Prostate gland (tissue), 2 donors: ENCODE results near the gene RNF17. TPM values are rescaled to one million over a fixed set of nuclear protein-coding genes. Genes with fewer than 3 reads are reported as not detected.
A peak's percentile ranks its signal among the peaks of the same experiment; 100 is the strongest.

ENCODE experiments used
- DNase-seq: peaks from one replicate; pipeline ENCODE4 v3.0.0-alpha.2; 2019; ENCODE audit warnings: low spot score
- H3K27ac ChIP-seq, 2 donors: fragments of 200-600 bp; sonication (generic); 2 replicates each; pipeline ENCODE4 v1.5.1; 2017 to 2019
- H3K27me3 ChIP-seq: fragments of 200-600 bp; sonication (generic); replicated peaks from 2 replicates; pipeline ENCODE4 v1.5.1; 2019; ENCODE audit not compliant: insufficient read depth
- H3K36me3 ChIP-seq, 2 donors: fragments of 200-600 bp; sonication (generic); 1 replicate in 1 of 2; 2 replicates in 1 of 2; pipeline versions ENCODE4 v1.5.1 to v1.8.1; 2017 to 2019
- H3K4me1 ChIP-seq: fragments of 200-600 bp; sonication (generic); replicated peaks from 2 replicates; pipeline ENCODE4 v1.5.1; 2019
- H3K4me3 ChIP-seq, 2 donors: fragments of 200-600 bp; sonication (generic); 2 replicates each; pipeline ENCODE4 v1.5.1; 2017 to 2019
- H3K9me3 ChIP-seq: fragments of 200-600 bp; sonication (generic); 2 replicates; pipeline ENCODE4 v1.5.1; 2017
- POLR2A ChIP-seq: fragments of 450-650 bp; IDR thresholded peaks from one replicate; pipeline ENCODE4 v1.6.1; 2016; ENCODE audit warnings: antibody characterized with exemption, mild to moderate bottlenecking
- POLR2AphosphoS5 ChIP-seq: sonication (generic); formaldehyde crosslinking; IDR thresholded peaks from one replicate; pipeline ENCODE4 v1.6.1; 2017; ENCODE audit warnings: antibody characterized with exemption
- WGBS: methylation state at CpG from one replicate; pipeline ENCODE4 v1.1.5; 2018; 5-methylcytosine and 5-hydroxymethylcytosine counted together
- intact Hi-C: fragments of 100-400 bp; cut with DNase I; formaldehyde crosslinking; loops from one replicate; pipeline ENCODE4 v1.14.2; 2022
- total RNA-seq, 2 donors: library from RNA; depleted of rRNA; stranded (reverse); fragments of >200 nt; gene quantifications; one replicate each; pipeline ENCODE4 v1.1.0, GENCODE V29; 2016
- TF ChIP-seq, protein P1 (sequence below), 4 experiments: fragments of 200-600 bp in 2 of 4; fragments of 450-650 bp in 2 of 4; sonication (generic) in 2 of 4; IDR thresholded peaks; 1 replicate in 3 of 4; 2 replicates in 1 of 4; pipeline ENCODE4 v1.5.1; 2016 to 2019; ENCODE audit warnings: antibody characterized with exemption in 4 of 4, mild to moderate bottlenecking in 2 of 4, moderate library complexity in 2 of 4

RNF17 gene
- total RNA-seq, 2 donors from 2014 or later: 16.4 TPM; not detected in 1

DNA sequence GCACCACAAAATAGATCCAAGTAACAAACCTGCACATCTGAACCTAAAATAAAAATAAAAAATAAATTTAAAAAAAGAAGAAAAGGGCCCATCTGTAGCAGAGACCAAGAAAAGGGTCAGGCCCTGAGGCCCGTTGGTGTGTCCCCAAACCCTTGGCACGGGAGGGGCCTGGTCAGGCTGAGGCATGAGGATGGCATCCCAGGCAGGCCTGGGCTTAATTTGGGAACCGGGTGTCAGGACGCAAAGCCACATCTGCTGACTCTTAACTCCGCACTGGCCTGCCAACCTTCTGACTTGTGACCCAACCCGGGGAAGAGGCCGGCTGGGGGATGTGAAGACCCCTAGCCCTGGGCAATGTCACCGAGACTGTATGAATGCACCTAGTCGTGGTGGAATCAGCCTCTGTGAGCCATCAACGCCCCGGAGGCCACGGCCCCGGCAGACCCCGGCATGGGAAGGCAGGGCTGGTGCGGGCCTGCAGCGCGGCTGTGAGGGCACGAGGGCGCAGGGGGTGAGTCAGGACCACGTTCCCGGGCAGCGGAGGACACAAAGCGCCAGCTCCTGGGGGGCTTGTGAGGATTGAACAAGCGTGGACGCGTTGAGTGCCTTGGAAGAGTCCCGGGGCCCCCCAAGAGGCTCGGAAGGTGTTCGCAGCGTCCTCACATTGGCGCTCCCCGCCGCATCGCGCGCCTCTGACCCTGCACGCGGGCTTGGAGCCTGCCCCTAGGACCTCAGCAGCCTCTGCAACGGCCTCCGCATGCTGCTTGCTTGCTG is 45.6 kb upstream of the RNF17 start:
- intact Hi-C loops: no loop called here
- Histone ChIP-seq H3K9me3 (no peaks in the 10 kb centered on the region), H3K4me1 (no peaks in the 10 kb centered on the region), H3K36me3 (no peaks in the 10 kb centered on the region), H3K4me3 (no peak overlapping the region), H3K27ac (no peak overlapping the region), H3K27me3 (no peaks in the 10 kb centered on the region)
- 86% methylated on average over 40 of the region's 40 CpGs for WGBS
- DNase-seq: no peak
- TF ChIP-seq POLR2A (no peak), POLR2AphosphoS5 (no peak)
- TF ChIP-seq, protein P1, sequence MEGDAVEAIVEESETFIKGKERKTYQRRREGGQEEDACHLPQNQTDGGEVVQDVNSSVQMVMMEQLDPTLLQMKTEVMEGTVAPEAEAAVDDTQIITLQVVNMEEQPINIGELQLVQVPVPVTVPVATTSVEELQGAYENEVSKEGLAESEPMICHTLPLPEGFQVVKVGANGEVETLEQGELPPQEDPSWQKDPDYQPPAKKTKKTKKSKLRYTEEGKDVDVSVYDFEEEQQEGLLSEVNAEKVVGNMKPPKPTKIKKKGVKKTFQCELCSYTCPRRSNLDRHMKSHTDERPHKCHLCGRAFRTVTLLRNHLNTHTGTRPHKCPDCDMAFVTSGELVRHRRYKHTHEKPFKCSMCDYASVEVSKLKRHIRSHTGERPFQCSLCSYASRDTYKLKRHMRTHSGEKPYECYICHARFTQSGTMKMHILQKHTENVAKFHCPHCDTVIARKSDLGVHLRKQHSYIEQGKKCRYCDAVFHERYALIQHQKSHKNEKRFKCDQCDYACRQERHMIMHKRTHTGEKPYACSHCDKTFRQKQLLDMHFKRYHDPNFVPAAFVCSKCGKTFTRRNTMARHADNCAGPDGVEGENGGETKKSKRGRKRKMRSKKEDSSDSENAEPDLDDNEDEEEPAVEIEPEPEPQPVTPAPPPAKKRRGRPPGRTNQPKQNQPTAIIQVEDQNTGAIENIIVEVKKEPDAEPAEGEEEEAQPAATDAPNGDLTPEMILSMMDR (IDR thresholded peaks at IDR 0.05): no peak

DNA sequence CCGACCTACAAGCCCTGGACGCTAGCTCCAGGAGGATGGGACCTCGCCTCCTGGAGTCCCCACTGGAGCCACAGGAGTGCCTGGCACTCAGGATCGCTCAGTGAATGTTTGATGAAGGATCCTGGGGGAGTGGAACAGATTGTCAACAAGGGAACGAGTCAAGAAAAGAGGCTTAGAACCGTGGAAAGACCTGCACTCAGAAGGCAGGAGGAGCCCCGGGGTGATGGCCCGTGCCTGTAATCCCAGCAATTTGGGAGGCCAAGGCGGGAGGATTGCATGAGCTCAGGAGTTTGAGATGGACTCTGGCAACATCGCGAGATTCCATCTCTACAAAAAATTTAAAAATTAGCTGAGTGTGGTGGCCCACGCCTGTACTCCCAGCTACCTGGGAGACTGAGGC is 44.8 kb upstream of the RNF17 start:
- no peak for DNase-seq
- TF ChIP-seq POLR2AphosphoS5 (no peak), POLR2A (no peak)
- TF ChIP-seq, protein P1 (IDR thresholded peaks at IDR 0.05): no peak
- WGBS: 91% methylated on average over 12 of the region's 12 CpGs

DNA sequence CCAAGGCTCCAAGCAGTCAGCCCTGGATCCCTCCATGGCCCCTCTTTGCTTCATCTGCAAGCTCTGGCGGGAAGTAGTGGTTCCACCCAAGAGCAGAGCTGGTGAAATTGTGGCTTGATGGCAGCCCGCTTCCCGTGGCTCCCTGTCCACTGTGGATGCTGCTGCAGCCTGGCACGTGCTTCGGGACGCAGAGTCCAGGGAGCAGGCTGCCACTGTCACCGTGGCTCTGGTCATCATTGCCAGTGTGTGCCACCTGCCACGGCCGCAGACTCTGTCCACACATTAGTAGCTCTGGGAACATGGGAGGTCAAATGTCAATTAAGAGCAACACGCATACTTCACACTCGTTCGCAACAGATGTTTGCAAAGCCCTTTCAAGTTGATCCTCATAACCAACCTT is 40.8 kb upstream of the RNF17 start:
- TF ChIP-seq POLR2AphosphoS5 (no peak), POLR2A (no peak)
- TF ChIP-seq, protein P1 (IDR thresholded peaks at IDR 0.05): no peak
- Histone ChIP-seq H3K4me1 (no peaks in the 10 kb centered on the region), H3K36me3 (no peaks in the 10 kb centered on the region), H3K9me3 (no peaks in the 10 kb centered on the region), H3K4me3 (no peak overlapping the region), H3K27me3 (no peaks in the 10 kb centered on the region), H3K27ac (no peak overlapping the region)
- DNase-seq: no peak
- WGBS: 85% methylated on average over 12 of the region's 12 CpGs
- intact Hi-C loops: no loop called here

More for the DNA sequence above, 44.8 kb upstream of the RNF17 start:
- Histone ChIP-seq H3K9me3 (no peaks in the 10 kb centered on the region), H3K27ac (no peak overlapping the region), H3K4me1 (no peaks in the 10 kb centered on the region), H3K27me3 (no peaks in the 10 kb centered on the region), H3K4me3 (no peak overlapping the region), H3K36me3 (no peaks in the 10 kb centered on the region)
- intact Hi-C loops: no loop called here

DNA sequence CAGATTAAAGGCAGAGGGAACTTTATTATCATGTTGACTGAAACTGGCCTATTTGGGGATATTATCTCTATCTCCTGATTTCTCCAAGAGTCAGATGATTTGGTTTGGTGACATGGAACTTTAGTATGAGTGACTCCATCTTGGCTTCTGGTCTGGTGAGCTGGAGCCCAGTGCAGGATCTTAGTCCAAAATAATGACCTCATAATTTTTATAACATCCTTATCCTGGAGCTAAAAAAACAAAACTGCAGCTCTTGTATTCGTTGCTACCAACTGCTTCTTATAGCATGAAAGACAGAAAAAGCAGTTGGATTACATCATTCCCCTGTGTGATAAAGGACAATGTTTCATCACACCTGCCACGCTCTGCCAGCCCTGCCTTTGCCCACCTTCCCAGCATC is 39.3 kb upstream of the RNF17 start:
- Histone ChIP-seq H3K27ac (no peak overlapping the region), H3K4me3 (no peak overlapping the region), H3K4me1 (no peaks in the 10 kb centered on the region), H3K9me3 (no peaks in the 10 kb centered on the region), H3K36me3 (no peaks in the 10 kb centered on the region), H3K27me3 (no peaks in the 10 kb centered on the region)
- WGBS: 27% methylated on average over 2 of the region's 2 CpGs
- no peak for DNase-seq
- TF ChIP-seq, protein P1 (IDR thresholded peaks at IDR 0.05): no peak
- TF ChIP-seq POLR2AphosphoS5: peak; percentile 11
- intact Hi-C loops: no loop called here

DNA sequence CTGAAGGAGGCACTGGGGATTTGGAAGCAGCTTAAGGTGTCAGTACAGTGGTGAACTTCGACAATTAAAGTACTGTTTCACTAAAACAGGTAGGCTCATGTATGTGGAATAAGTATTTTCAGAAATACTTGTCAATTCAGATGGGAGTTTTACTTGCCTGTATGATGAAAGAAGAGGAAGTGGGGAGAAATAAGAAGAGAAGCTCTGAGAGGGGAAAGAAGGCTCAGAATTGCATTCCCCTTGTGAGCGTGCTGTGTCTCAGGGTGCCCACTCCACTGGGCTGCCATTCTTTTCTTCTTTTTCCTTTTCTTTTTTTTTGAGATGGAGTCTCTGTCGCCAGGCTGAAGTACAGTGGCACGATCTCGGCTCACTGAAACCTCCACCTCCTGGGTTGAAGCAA is 38.6 kb upstream of the RNF17 start:
- intact Hi-C loops: no loop called here
- Histone ChIP-seq H3K4me1 (no peaks in the 10 kb centered on the region), H3K27me3 (no peaks in the 10 kb centered on the region), H3K36me3 (no peaks in the 10 kb centered on the region), H3K9me3 (no peaks in the 10 kb centered on the region), H3K4me3 (no peak overlapping the region), H3K27ac (no peak overlapping the region)
- WGBS: 90% methylated on average over 5 of the region's 5 CpGs
- DNase-seq: no peak
- TF ChIP-seq, protein P1 (IDR thresholded peaks at IDR 0.05): no peak
- no peak for TF ChIP-seq POLR2A
- no peak for TF ChIP-seq POLR2AphosphoS5
